HUES48 (cell line): ENCODE data around the gene GCC2.
"Not testable (repeated sequence)": the region's sequence is repeated elsewhere in the genome, so short reads cannot be mapped to it uniquely, and the experiment has no call there.

ENCODE experiments used
- H3K27ac ChIP-seq: one replicate; pipeline ENCODE4 v1.7.0; 2013; ENCODE audit warnings: low read depth, low read length, inconsistent platforms
- H3K27me3 ChIP-seq: 2 replicates; pipeline ENCODE4 v1.6.1; 2013; ENCODE audit warnings: mild to moderate bottlenecking, low read length; ENCODE audit not compliant: control insufficient read depth, insufficient read depth
- H3K36me3 ChIP-seq: 2 replicates; pipeline ENCODE4 v1.6.1; 2013; ENCODE audit warnings: low read length; ENCODE audit not compliant: control insufficient read depth, insufficient read depth
- H3K4me1 ChIP-seq: 2 replicates; pipeline ENCODE4 v1.6.1; 2013; ENCODE audit warnings: mild to moderate bottlenecking, low read length; ENCODE audit not compliant: control insufficient read depth, insufficient read depth
- H3K4me3 ChIP-seq: 2 replicates; pipeline ENCODE4 v1.5.1; 2013; ENCODE audit warnings: mild to moderate bottlenecking, low read depth, low read length
- H3K9ac ChIP-seq: 2 replicates; pipeline ENCODE4 v1.6.1; 2013; ENCODE audit warnings: mild to moderate bottlenecking, low read depth, low read length, moderate library complexity
- H3K9me3 ChIP-seq: 2 replicates; pipeline ENCODE4 v1.6.1; 2013; ENCODE audit warnings: low read length; ENCODE audit not compliant: control insufficient read depth, insufficient read depth

Gene GCC2

GRCh38 chr2:108414256-108414876 is 34.6 kb upstream of the GCC2 start:
- no peak overlapping the region for H3K9ac ChIP-seq
- H3K27ac ChIP-seq: no peak overlapping the region
- H3K4me1 ChIP-seq: no peaks in the 10 kb centered on the region
- H3K4me3 ChIP-seq: no peak overlapping the region
- no peaks in the 10 kb centered on the region for H3K9me3 ChIP-seq
- H3K27me3 ChIP-seq: no peaks in the 10 kb centered on the region
- H3K36me3 ChIP-seq: no peaks in the 10 kb centered on the region

- no peak overlapping the region for H3K4me3 ChIP-seq
- no peaks in the 10 kb centered on the region for H3K36me3 ChIP-seq
- no peaks in the 10 kb centered on the region for H3K9me3 ChIP-seq
- H3K9ac ChIP-seq: no peak overlapping the region
- H3K27me3 ChIP-seq: no peaks in the 10 kb centered on the region
- no peak overlapping the region for H3K27ac ChIP-seq
- H3K4me1 ChIP-seq: no peaks in the 10 kb centered on the region
Measured at GRCh38 chr2:108414945-108415344, 34.1 kb upstream of the GCC2 start.

- H3K4me1 ChIP-seq: no peaks in the 10 kb centered on the region
- H3K27me3 ChIP-seq: no peaks in the 10 kb centered on the region
- no peak overlapping the region for H3K4me3 ChIP-seq
- H3K36me3 ChIP-seq: no peaks in the 10 kb centered on the region
- no peak overlapping the region for H3K9ac ChIP-seq
- no peak overlapping the region for H3K27ac ChIP-seq
- no peaks in the 10 kb centered on the region for H3K9me3 ChIP-seq
Measured at GRCh38 chr2:108417254-108417653, 31.8 kb upstream of the GCC2 start.

- Histone ChIP-seq H3K9ac (no peak overlapping the region), H3K9me3 (no peaks in the 10 kb centered on the region), H3K27me3 (no peaks in the 10 kb centered on the region), H3K36me3 (no peaks in the 10 kb centered on the region), H3K4me1 (no peaks in the 10 kb centered on the region), H3K4me3 (no peak overlapping the region), H3K27ac (no peak overlapping the region)
Measured at GRCh38 chr2:108418416-108418815, 30.6 kb upstream of the GCC2 start.

GRCh38 chr2:108423067-108423466 is 25.9 kb upstream of the GCC2 start:
- H3K9me3 ChIP-seq: no peaks in the 10 kb centered on the region
- no peak overlapping the region for H3K27ac ChIP-seq
- H3K36me3 ChIP-seq: no peaks in the 10 kb centered on the region
- no peak overlapping the region for H3K4me3 ChIP-seq
- no peaks in the 10 kb centered on the region for H3K4me1 ChIP-seq
- H3K27me3 ChIP-seq: no peaks in the 10 kb centered on the region
- H3K9ac ChIP-seq: no peak overlapping the region

- H3K9ac ChIP-seq: no peak overlapping the region
- no peaks in the 10 kb centered on the region for H3K9me3 ChIP-seq
Measured at GRCh38 chr2:108423502-108424251, 25.3 kb upstream of the GCC2 start.

GRCh38 chr2:108428286-108429009 is 20.6 kb upstream of the GCC2 start:
- Histone ChIP-seq H3K27ac (no peak overlapping the region), H3K4me3 (no peak overlapping the region), H3K36me3 (no peaks in the 10 kb centered on the region), H3K4me1 (no peaks in the 10 kb centered on the region), H3K9me3 (no peaks in the 10 kb centered on the region), H3K27me3 (no peaks in the 10 kb centered on the region), H3K9ac (no peak overlapping the region)

More at GRCh38 chr2:108423502-108424251, 25.3 kb upstream of the GCC2 start:
- Histone ChIP-seq H3K4me1 (no peaks in the 10 kb centered on the region), H3K4me3 (no peak overlapping the region), H3K36me3 (no peaks in the 10 kb centered on the region), H3K27me3 (no peaks in the 10 kb centered on the region), H3K27ac (no peak overlapping the region)

- not testable (repeated sequence) for H3K36me3 ChIP-seq, H3K9ac ChIP-seq, H3K9me3 ChIP-seq, H3K27me3 ChIP-seq, H3K27ac ChIP-seq, H3K4me1 ChIP-seq, H3K4me3 ChIP-seq
Measured at GRCh38 chr2:108435578-108435977, 13.4 kb upstream of the GCC2 start.

GRCh38 chr2:108436976-108437375 is 12.0 kb upstream of the GCC2 start:
- H3K4me3 ChIP-seq: no peak overlapping the region
- no peaks in the 10 kb centered on the region for H3K4me1 ChIP-seq
- no peaks in the 10 kb centered on the region for H3K36me3 ChIP-seq
- no peaks in the 10 kb centered on the region for H3K9me3 ChIP-seq
- H3K27ac ChIP-seq: no peak overlapping the region
- H3K9ac ChIP-seq: no peak overlapping the region
- no peaks in the 10 kb centered on the region for H3K27me3 ChIP-seq

GRCh38 chr2:108441712-108442111 is 7.3 kb upstream of the GCC2 start:
- Histone ChIP-seq H3K27me3 (no peaks in the 10 kb centered on the region), H3K36me3 (no peaks in the 10 kb centered on the region), H3K27ac (no peak overlapping the region), H3K9me3 (no peaks in the 10 kb centered on the region), H3K9ac (no peak overlapping the region), H3K4me1 (no peaks in the 10 kb centered on the region), H3K4me3 (no peak overlapping the region)
